DND-41 (cell line): ENCODE measurements around the gene DPEP2NB.

Experiments
- CTCF ChIP-seq: IDR thresholded peaks from 2 replicates; pipeline ENCODE4 v1.5.1; 2012; ENCODE audit warnings: borderline replicate concordance, low read length, moderate library complexity, mild to moderate bottlenecking; ENCODE audit not compliant: poor library complexity, severe bottlenecking; ENCODE audit errors: extremely low read depth
- EZH2 ChIP-seq: IDR thresholded peaks from 3 replicates; pipeline ENCODE4 v1.6.1; 2012; ENCODE audit warnings: borderline replicate concordance, low read depth, mild to moderate bottlenecking, moderate library complexity, low read length, inconsistent platforms; ENCODE audit not compliant: severe bottlenecking

GRCh38 chr16:67988675-67989074 is 27.0 kb downstream of the DPEP2NB start:
- TF ChIP-seq CTCF (no peak), EZH2 (no peak)
